ENCODE measurements around the gene FOXO3B.
"Not testable (repeated sequence)": the region's sequence is repeated elsewhere in the genome, so short reads cannot be mapped to it uniquely, and the experiment has no call there.

- not testable (repeated sequence) for TF ChIP-seq CTCF (IDR thresholded peaks at IDR 0.05; ENCODE audit: low read length); EZH2 (optimal IDR thresholded peaks at IDR 0.05; ENCODE audit: low read depth, low read length); EZH2phosphoT487 (IDR thresholded peaks at IDR 0.05; ENCODE audit: low read length)
Observed at GRCh38 chr17:18722612-18723011, 40.5 kb upstream of the FOXO3B start.
